ENCODE data around the gene FANCM. TPM values are rescaled to one million over a fixed set of nuclear protein-coding genes. Genes with fewer than 3 reads are reported as not detected.

The FANCM gene
- total RNA-seq, 1 experiment from 2014 or later: 6.6 TPM

- intact Hi-C loops (cut with micrococcal nuclease): no loop called here
- TF ChIP-seq CTCF (IDR thresholded peaks at IDR 0.05; ENCODE audit: unreplicated experiment): no peak
- DNase-seq (ENCODE audit: unreplicated experiment): no peak
- no peaks in the 10 kb centered on the region for H3K27me3 Mint-ChIP-seq (ENCODE audit: insufficient read depth, unreplicated experiment)
- peaks cover 75% of the 10 kb centered on the region for H3K36me3 Mint-ChIP-seq (ENCODE audit: insufficient read depth, unreplicated experiment)
- peaks cover 19% of the 10 kb centered on the region for H3K4me1 Mint-ChIP-seq (ENCODE audit: insufficient read depth, unreplicated experiment)
- H3K27ac Mint-ChIP-seq (ENCODE audit: low read depth, unreplicated experiment): no peak overlapping the region
- ChIA-PET CTCF (interaction anchor here (1.3 kb wide), 1 partner anchor 181 kb away, joined by 3 read pairs; no protein-coding TSS in a partner anchor), POLR2A (interaction anchor here (0.7 to 1.3 kb wide), 2 partner anchors 38 to 122 kb away, joined by 3 to 6 read pairs; no protein-coding TSS in a partner anchor)
- no peak overlapping the region for H3K4me3 Mint-ChIP-seq (ENCODE audit: unreplicated experiment)
- no TSS peak for BruUV-seq (replicated peaks)
- no peaks in the 10 kb centered on the region for H3K9me3 Mint-ChIP-seq (ENCODE audit: unreplicated experiment)
Observed at GRCh38 chr14:45095143-45095542, 40.6 kb upstream of the FANCM start.

GRCh38 chr14:45096218-45096617, 39.5 kb upstream of the FANCM start:
- no peak overlapping the region for H3K4me3 Mint-ChIP-seq (ENCODE audit: unreplicated experiment)
- no peak for DNase-seq (ENCODE audit: unreplicated experiment)
- intact Hi-C loops (cut with micrococcal nuclease): no loop called here
- peaks cover 8% of the 10 kb centered on the region for H3K4me1 Mint-ChIP-seq (ENCODE audit: insufficient read depth, unreplicated experiment)
- CTCF ChIA-PET: interaction anchor here (1.3 kb wide), 1 partner anchor 182 kb away, joined by 3 read pairs; no protein-coding TSS in a partner anchor
- H3K9me3 Mint-ChIP-seq (ENCODE audit: unreplicated experiment): no peaks in the 10 kb centered on the region
- no peak for TF ChIP-seq CTCF (IDR thresholded peaks at IDR 0.05; ENCODE audit: unreplicated experiment)
- BruUV-seq (replicated peaks): no TSS peak
- no peaks in the 10 kb centered on the region for H3K27me3 Mint-ChIP-seq (ENCODE audit: insufficient read depth, unreplicated experiment)
- H3K36me3 Mint-ChIP-seq (ENCODE audit: insufficient read depth, unreplicated experiment): peaks cover 83% of the 10 kb centered on the region
- POLR2A ChIA-PET: no interaction called here
- no peak overlapping the region for H3K27ac Mint-ChIP-seq (ENCODE audit: low read depth, unreplicated experiment)

- Mint-ChIP-seq H3K9me3 (ENCODE audit: unreplicated experiment) (no peaks in the 10 kb centered on the region), H3K27me3 (ENCODE audit: insufficient read depth, unreplicated experiment) (no peaks in the 10 kb centered on the region), H3K4me3 (ENCODE audit: unreplicated experiment) (no peak overlapping the region), H3K27ac (ENCODE audit: low read depth, unreplicated experiment) (no peak overlapping the region), H3K36me3 (ENCODE audit: insufficient read depth, unreplicated experiment) (peaks cover 74% of the 10 kb centered on the region), H3K4me1 (ENCODE audit: insufficient read depth, unreplicated experiment) (no peaks in the 10 kb centered on the region)
- no peak for TF ChIP-seq CTCF (IDR thresholded peaks at IDR 0.05; ENCODE audit: unreplicated experiment)
- ChIA-PET CTCF (interaction anchor here (0.5 kb wide), 1 partner anchor 19 kb away, joined by 3 read pairs; no protein-coding TSS in a partner anchor), POLR2A (no interaction called here)
- intact Hi-C loops (cut with micrococcal nuclease): no loop called here
- no peak for DNase-seq (ENCODE audit: unreplicated experiment)
- no TSS peak for BruUV-seq (replicated peaks)
Observed at GRCh38 chr14:45103806-45104205, 31.9 kb upstream of the FANCM start.

GRCh38 chr14:45104561-45104960, 31.2 kb upstream of the FANCM start:
- TF ChIP-seq CTCF (IDR thresholded peaks at IDR 0.05; ENCODE audit: unreplicated experiment): no peak

More at GRCh38 chr14:45104561-45104960, 31.2 kb upstream of the FANCM start:
- ChIA-PET POLR2A (no interaction called here), CTCF (interaction anchor here (0.6 kb wide), 1 partner anchor 51 kb away, joined by 3 read pairs; no protein-coding TSS in a partner anchor)
- peaks cover 74% of the 10 kb centered on the region for H3K36me3 Mint-ChIP-seq (ENCODE audit: insufficient read depth, unreplicated experiment)
- H3K27me3 Mint-ChIP-seq (ENCODE audit: insufficient read depth, unreplicated experiment): no peaks in the 10 kb centered on the region
- intact Hi-C loops (cut with micrococcal nuclease): no loop called here
- DNase-seq (ENCODE audit: unreplicated experiment): no peak
- no TSS peak for BruUV-seq (replicated peaks)
- no peak overlapping the region for H3K27ac Mint-ChIP-seq (ENCODE audit: low read depth, unreplicated experiment)
- no peaks in the 10 kb centered on the region for H3K4me1 Mint-ChIP-seq (ENCODE audit: insufficient read depth, unreplicated experiment)
- H3K4me3 Mint-ChIP-seq (ENCODE audit: unreplicated experiment): no peak overlapping the region
- no peaks in the 10 kb centered on the region for H3K9me3 Mint-ChIP-seq (ENCODE audit: unreplicated experiment)

Measured in MCF 10A (cell line).